Astrocyte of the spinal cord (primary cell): Measurements from ENCODE around the gene GABRG3.

Source experiments
- DNase-seq: peaks from one replicate; pipeline ENCODE4 v3.0.0; 2011; ENCODE audit warnings: low read depth, low spot score
- H3K4me3 ChIP-seq: 2 replicates; pipeline ENCODE4 v1.5.1; 2011; ENCODE audit warnings: low read depth, mild to moderate bottlenecking, low read length, moderate library complexity
- CTCF ChIP-seq: IDR thresholded peaks from 2 replicates; pipeline ENCODE4 v1.5.1; 2012; ENCODE audit warnings: low read depth, mild to moderate bottlenecking, low read length, inconsistent platforms
- in situ Hi-C: cut with HindIII; loops from 2 replicates; pipeline ENCODE4 v1.10.0; 2017; ENCODE audit warnings: low sequenced_read_pairs

GABRG3 gene

GRCh38 chr15:27480642-27481041, 509.7 kb downstream of the GABRG3 start:
- H3K4me3 ChIP-seq = no peak overlapping the region
- DNase-seq = no peak
- in situ Hi-C loops = no loop called here
- no peak for TF ChIP-seq CTCF

GRCh38 chr15:27481768-27482167, 510.8 kb downstream of the GABRG3 start:
- no peak for TF ChIP-seq CTCF
- H3K4me3 ChIP-seq = no peak overlapping the region
- DNase-seq = no peak
- in situ Hi-C loops = no loop called here

DNA sequence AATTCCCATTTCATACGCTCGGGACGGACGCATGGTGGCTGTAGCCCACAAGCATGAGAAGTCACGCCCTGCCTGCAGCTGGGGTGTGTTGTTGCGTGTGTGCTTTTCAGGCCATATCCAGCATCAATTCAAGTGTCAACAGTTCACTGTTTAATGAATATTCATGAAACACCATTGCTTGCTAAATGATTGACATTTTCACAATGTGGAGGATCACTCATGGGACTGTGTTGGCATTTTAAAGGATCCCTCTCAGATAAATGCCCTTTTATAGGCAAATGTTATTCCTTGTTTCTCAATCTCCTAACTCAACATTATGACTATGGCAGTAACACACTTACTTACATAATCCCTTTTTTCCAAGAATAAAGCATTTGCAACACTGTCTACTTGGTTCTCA, 511.3 kb downstream of the GABRG3 start:
- in situ Hi-C loops = no loop called here

GRCh38 chr15:27483124-27483523, 512.1 kb downstream of the GABRG3 start:
- no peak for TF ChIP-seq CTCF
- in situ Hi-C loops = no loop called here
- H3K4me3 ChIP-seq = no peak overlapping the region
- DNase-seq = no peak

More for the DNA sequence above, 511.3 kb downstream of the GABRG3 start:
- no peak overlapping the region for H3K4me3 ChIP-seq
- no peak for DNase-seq
- TF ChIP-seq CTCF = no peak

DNA sequence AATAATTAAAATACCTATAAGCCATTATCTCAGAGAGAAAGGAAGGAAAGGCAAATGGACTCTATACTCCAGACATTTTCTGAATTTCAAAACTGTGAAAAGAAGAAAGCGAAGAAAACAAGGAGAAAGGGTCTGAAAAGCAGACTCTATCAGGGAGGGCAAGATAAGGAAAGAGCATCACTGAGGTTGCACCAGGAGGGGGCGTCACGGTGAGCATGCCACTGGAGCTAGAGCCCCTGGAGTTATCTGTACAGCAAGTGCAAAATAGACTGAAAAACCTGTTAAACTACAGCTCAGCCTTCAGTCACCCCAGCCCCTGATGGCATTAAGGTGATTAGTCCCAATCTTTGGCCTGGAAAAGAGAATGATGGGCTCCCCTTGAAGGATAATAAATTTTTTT, 514.3 kb downstream of the GABRG3 start:
- DNase-seq = no peak
- no peak for TF ChIP-seq CTCF
- in situ Hi-C loops = no loop called here
- H3K4me3 ChIP-seq = no peak overlapping the region

DNA sequence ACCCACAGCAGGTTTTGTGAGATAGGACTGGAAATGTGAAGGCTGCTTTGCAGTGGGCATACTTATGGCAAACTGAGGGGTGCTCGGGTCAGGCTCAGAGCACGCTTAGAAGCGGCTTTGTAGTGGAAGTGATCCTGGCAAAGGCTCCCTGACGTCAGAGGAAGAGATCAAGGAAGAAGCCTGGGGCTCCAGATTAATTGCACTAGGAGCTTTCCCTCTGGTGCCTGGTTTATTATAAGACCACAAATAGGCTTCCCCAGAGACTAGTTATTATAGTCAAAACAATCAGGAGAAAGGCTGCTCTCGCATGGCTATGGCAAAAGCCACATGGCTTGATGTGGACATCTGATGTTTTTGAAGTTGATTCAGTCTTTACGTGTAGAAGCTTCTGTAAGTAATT, 515.1 kb downstream of the GABRG3 start:
- H3K4me3 ChIP-seq = no peak overlapping the region
- in situ Hi-C loops = no loop called here
- no peak for TF ChIP-seq CTCF
- DNase-seq = no peak
